Measurements from ENCODE around the gene CHRM2.

CHRM2 gene

DNA sequence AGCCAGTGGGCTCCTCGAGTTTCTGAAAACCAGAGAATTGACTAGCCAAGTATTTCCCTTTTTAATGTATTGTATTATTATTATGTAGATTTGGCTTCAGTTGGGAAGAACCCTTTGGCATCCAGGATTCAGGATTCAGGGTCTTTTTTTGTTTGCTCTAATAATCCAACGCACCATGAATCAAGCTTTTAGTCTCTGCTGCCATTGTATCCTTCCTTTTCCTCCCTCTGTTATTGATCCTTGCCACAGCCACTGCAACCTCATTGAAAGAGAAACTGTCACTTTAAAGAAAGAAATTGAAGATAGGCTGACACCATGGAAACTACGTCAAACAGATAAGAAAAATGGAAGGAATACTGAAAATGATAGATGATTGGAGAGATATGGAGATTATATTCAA is 150.0 kb downstream of the CHRM2 start:
- TF ChIP-seq, protein P1, sequence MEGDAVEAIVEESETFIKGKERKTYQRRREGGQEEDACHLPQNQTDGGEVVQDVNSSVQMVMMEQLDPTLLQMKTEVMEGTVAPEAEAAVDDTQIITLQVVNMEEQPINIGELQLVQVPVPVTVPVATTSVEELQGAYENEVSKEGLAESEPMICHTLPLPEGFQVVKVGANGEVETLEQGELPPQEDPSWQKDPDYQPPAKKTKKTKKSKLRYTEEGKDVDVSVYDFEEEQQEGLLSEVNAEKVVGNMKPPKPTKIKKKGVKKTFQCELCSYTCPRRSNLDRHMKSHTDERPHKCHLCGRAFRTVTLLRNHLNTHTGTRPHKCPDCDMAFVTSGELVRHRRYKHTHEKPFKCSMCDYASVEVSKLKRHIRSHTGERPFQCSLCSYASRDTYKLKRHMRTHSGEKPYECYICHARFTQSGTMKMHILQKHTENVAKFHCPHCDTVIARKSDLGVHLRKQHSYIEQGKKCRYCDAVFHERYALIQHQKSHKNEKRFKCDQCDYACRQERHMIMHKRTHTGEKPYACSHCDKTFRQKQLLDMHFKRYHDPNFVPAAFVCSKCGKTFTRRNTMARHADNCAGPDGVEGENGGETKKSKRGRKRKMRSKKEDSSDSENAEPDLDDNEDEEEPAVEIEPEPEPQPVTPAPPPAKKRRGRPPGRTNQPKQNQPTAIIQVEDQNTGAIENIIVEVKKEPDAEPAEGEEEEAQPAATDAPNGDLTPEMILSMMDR (IDR thresholded peaks at IDR 0.05; ENCODE audit: extremely low read depth, insufficient read depth, missing control alignments): no peak
- in situ Hi-C loops (cut with MboI; ENCODE audit: low pct_unique_long_range_greater_than_20kb, low sequenced_read_pairs, unreplicated experiment): no loop called here
- DNase-seq (ENCODE audit: low spot score): no peak

DNA sequence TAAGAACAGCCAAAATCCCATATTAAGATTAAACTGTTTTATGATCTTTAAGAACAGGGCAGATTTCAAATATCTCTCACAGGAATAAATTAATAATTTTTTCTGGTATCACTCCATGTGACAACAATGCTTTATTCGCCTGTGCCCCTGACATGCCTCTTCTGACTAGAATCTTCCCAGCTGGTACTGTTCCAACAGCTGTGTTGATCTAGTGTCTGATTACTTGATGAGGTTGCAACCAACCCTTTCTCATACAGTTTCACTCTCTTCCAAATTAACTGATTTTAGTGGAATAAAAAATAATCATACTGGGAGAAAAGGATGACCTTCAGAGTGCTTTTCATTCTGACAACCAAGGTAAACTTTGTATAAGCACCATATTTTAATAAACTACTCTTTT is 151.9 kb downstream of the CHRM2 start:
- in situ Hi-C loops (cut with MboI; ENCODE audit: low pct_unique_long_range_greater_than_20kb, low sequenced_read_pairs, unreplicated experiment): no loop called here
- TF ChIP-seq, protein P1 (IDR thresholded peaks at IDR 0.05; ENCODE audit: extremely low read depth, insufficient read depth, missing control alignments): no peak
- no peak for DNase-seq (ENCODE audit: low spot score)

DNA sequence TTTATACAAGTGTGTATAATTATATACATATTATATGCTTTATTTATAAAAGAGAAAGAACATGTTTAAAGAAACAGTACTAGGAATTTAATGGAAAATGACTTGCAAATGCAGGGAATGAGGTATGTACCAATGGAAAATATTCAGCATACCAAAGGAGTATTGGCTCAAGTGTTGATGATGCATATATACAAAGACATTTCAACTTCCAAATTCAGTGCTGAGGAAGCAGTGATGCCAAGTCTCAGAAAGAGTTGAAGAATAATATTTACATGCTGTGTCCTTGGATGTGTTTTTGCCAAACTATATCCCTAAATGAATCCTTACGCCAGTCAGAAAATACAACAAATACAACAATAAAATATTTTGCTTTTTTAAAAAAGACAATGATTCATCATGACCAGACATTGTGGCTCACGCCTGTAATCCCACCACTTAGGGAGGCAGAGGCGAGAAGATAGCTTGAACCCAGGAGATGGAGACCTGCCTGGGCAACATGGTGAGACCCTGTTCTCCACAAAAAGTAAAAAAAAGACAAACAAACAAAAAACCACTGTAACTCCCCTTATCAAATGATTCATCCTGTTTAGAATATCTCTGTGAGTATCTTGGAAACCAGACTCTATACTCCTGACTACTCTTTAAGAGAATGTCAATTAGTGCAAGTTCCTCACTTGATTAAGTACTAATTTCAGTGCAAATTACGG is 157.2 kb downstream of the CHRM2 start:
- in situ Hi-C loops (cut with MboI; ENCODE audit: low pct_unique_long_range_greater_than_20kb, low sequenced_read_pairs, unreplicated experiment): no loop called here

DNA sequence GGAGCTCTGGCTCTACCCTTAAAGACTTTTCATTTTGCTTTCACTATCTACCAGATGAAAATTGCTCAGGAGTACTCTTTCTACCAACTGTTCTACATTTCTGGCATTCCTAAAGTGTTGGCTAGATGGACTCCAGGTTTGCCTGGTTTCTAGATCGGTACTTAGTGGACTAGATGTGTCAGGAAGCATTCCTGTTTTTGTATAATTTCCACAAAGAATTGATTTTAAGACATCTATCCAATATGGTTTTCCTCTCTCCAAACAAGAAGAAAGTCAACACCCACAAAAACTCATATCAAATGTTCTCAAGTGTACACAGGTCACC is 157.7 kb downstream of the CHRM2 start:
- in situ Hi-C loops (cut with MboI; ENCODE audit: low pct_unique_long_range_greater_than_20kb, low sequenced_read_pairs, unreplicated experiment): no loop called here
- DNase-seq (ENCODE audit: low spot score): no peak
- TF ChIP-seq, protein P1 (IDR thresholded peaks at IDR 0.05; ENCODE audit: extremely low read depth, insufficient read depth, missing control alignments): no peak

More for the DNA sequence above, 157.2 kb downstream of the CHRM2 start:
- TF ChIP-seq, protein P1 (IDR thresholded peaks at IDR 0.05; ENCODE audit: extremely low read depth, insufficient read depth, missing control alignments): no peak
- no peak for DNase-seq (ENCODE audit: low spot score)

- TF ChIP-seq, protein P1 (IDR thresholded peaks at IDR 0.05; ENCODE audit: extremely low read depth, insufficient read depth, missing control alignments): no peak
- DNase-seq (ENCODE audit: low spot score): no peak
- in situ Hi-C loops (cut with MboI; ENCODE audit: low pct_unique_long_range_greater_than_20kb, low sequenced_read_pairs, unreplicated experiment): no loop called here
Measured at GRCh38 chr7:137032436-137032835, 164.0 kb downstream of the CHRM2 start.

GRCh38 chr7:137036768-137037167 is 168.3 kb downstream of the CHRM2 start:
- DNase-seq (ENCODE audit: low spot score): no peak
- TF ChIP-seq, protein P1 (IDR thresholded peaks at IDR 0.05; ENCODE audit: extremely low read depth, insufficient read depth, missing control alignments): no peak
- in situ Hi-C loops (cut with MboI; ENCODE audit: low pct_unique_long_range_greater_than_20kb, low sequenced_read_pairs, unreplicated experiment): no loop called here

All from GM13977 (cell line).